Left ventricle myocardium superior (tissue), 1 donor: ENCODE results near the gene WNT8A. TPM values are rescaled to one million over a fixed set of nuclear protein-coding genes. Genes with fewer than 3 reads are reported as not detected.

Experiments used
- ATAC-seq: fragments of 200-7000 bp; cut with Tn5 transposase; one replicate; pipeline ENCODE4 v1.9.1; 2020; ENCODE audit warnings: mild to moderate bottlenecking, moderate library complexity
- DNase-seq: peaks from one replicate; pipeline ENCODE4 v3.0.0-alpha.2; 2020
- intact Hi-C: fragments of 100-400 bp; cut with micrococcal nuclease; formaldehyde crosslinking; loops from one replicate; pipeline ENCODE4 v1.11.0; 2022
- total RNA-seq: library from RNA; stranded (reverse); fragmentation: NEBNext Ultra II Directional; extraction: Animal tissue kit (Norgen Biotek cat#: 25700); gene quantifications from one replicate; pipeline ENCODE4 v1.2.1, GENCODE V29; 2021
- donor health status: DM: no; HTN: yes; CAD: no; lungs with severe emphysema.

Gene WNT8A
- total RNA-seq, 1 donor from 2014 or later = not detected

DNA sequence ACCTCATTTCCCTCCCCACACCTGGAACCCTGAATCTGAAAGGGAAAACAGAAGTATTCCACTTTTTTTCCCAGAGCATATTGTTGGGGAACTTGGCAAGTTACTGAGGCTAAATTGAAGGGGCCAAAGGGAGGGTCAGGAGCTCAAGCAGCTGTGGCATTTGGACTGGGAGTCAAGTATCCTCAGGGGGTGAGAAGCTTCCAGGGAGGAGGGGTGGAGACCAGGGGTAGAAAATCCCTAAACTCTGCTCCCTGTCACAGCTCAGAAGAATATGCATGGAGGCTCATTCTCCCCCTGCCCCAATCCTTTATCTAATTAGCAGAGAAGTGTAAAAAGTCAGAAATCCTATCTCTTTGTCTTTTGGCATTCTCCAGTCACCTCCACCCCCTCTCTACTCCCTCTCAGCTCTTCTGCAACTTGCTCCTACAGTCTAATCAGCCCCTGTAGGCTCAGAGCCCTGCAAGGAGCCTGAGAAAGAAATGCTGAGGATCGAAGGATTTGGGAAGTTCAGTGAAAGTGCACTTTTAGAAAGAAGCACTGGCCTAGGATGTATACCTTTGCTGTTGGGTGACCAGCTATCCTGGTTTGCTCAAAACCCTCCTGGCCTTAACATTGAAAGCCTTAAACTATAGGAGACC is 5.7 kb upstream of the WNT8A start:
- DNase-seq (no peak), ATAC-seq (no peak)
- intact Hi-C loops = loop anchor here (5.0 kb wide), 1 partner anchor 54 kb away; no protein-coding TSS in a partner anchor

- ATAC-seq = no peak
- no peak for DNase-seq
- intact Hi-C loops = no loop called here
Observed at GRCh38 chr5:138082033-138082432, 1.8 kb upstream of the WNT8A start.

GRCh38 chr5:138091685-138092084 is 7.9 kb downstream of the WNT8A start:
- intact Hi-C loops = no loop called here
- ATAC-seq = no peak

GRCh38 chr5:138092301-138092700 is 8.5 kb downstream of the WNT8A start:
- ATAC-seq (no peak), DNase-seq (no peak)
- intact Hi-C loops = no loop called here

More at GRCh38 chr5:138091685-138092084, 7.9 kb downstream of the WNT8A start:
- DNase-seq = no peak

- intact Hi-C loops = no loop called here
- DNase-seq (no peak), ATAC-seq (no peak)
Observed at GRCh38 chr5:138093036-138093435, 9.2 kb downstream of the WNT8A start.

GRCh38 chr5:138095100-138095907 is 11.5 kb downstream of the WNT8A start:
- no peak for DNase-seq
- intact Hi-C loops = no loop called here
- no peak for ATAC-seq

- intact Hi-C loops = no loop called here
- DNase-seq (no peak), ATAC-seq (no peak)
Observed at GRCh38 chr5:138096363-138096762, 12.5 kb downstream of the WNT8A start.

DNA sequence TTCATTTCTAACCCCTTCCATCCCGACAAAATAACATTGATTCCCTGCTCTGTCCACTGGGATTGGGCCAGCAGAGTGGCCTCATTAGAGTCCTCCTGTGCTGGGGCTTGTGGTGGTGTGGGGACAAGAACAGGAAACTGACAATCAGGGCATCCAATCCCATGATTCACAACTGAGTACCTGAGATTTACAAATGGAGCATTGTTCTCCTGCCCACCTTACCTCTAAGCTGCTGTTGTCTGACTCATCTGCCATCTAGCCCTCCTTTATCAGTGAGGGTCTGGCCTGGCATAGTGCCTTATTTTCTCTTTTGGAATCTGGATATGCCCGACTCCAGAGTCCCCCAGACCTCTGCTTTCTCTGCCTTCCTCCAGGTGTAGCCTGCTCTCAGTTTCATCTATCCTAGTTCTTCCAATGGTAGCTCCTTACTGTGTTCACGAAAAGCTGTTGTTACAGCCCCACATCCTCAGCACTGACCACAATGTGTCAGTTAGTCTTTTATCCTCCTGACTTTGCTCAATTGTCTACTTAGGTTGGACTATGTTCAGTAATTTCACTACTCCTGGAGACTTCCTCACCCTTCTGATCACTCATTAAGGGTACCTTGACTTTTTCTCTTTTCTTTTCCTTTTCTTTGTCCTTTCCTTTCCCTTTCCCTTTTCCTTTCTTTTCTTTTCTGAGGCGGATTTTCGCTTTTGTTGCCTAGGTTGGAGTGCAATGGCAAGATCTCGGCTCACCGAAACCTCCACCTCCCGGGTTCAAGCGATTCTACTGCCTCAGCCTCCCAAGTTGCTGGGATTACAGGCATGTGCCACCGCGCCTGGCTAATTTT is 13.4 kb downstream of the WNT8A start:
- DNase-seq (no peak), ATAC-seq (no peak)
- intact Hi-C loops = no loop called here

GRCh38 chr5:138102454-138103318 is 18.9 kb downstream of the WNT8A start:
- ATAC-seq (no peak), DNase-seq (no peak)
- intact Hi-C loops = no loop called here

GRCh38 chr5:138103319-138103637 is 19.4 kb downstream of the WNT8A start:
- DNase-seq = no peak
- intact Hi-C loops = no loop called here
- ATAC-seq = no peak

- intact Hi-C loops = no loop called here
- DNase-seq (no peak), ATAC-seq (no peak)
Observed at GRCh38 chr5:138105709-138106108, 21.9 kb downstream of the WNT8A start.

- intact Hi-C loops = no loop called here
- no peak for ATAC-seq
- DNase-seq = no peak
Observed at GRCh38 chr5:138107213-138107612, 23.4 kb downstream of the WNT8A start.

DNA sequence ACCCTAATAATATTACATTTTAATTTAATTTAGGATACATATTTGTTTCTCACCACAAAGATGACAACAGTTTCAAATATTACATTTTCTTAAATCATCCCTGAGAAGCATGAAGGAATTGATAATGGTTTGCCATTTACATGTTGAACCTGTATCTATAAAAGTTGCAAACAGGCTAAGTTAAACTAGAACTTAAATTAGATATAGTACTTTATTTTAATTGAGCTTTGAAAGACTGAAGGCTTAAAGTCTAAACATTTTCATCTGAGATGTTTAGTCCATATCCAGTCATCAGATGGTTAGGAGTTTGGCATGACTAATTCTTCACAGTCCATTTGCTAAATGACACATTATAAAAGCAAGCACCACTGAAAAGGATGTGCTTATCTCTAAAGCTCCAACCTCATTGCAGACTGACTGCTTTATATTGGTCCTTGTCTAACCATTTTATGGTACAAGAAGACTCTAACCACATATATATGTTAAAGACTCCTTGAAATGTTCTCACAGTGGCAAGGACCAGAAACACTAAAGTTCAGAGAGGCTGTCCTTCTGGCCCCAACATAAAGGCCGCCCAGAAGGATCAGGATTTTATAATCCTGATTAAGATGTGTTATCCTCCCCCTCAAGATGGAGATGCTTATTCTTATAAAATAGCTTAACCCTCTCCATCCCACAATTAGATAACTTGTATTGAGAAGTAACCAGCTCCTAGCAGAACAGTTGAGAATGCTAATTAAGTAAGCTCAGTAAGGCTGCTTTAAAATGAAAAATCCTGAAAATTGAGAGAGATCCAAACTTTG is 25.8 kb downstream of the WNT8A start:
- ATAC-seq (no peak), DNase-seq (no peak)
- intact Hi-C loops = no loop called here

- ATAC-seq (no peak), DNase-seq (no peak)
- intact Hi-C loops = no loop called here
Observed at GRCh38 chr5:138110266-138110963, 26.6 kb downstream of the WNT8A start.

GRCh38 chr5:138111181-138111580 is 27.3 kb downstream of the WNT8A start:
- ATAC-seq (no peak), DNase-seq (no peak)

DNA sequence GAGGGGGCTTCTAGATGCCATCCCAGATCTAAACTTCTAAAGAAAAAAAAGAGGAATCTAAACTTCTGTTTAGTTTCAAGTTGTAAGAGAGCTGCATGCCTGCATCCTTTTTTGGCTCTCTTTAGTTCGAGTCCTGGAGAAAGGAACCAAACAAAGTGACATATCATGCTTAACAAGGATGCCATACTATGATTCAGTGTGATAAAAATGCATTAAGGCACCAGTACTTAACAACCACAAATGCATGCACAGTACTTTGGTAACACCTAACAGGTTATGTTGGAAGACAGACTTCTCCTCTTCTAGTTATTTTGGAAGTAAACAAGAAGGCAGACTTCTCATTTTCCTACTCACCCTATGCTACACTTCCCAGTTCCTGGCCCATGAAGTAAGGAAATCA is 28.1 kb downstream of the WNT8A start:
- intact Hi-C loops = no loop called here
- ATAC-seq (no peak), DNase-seq (no peak)

More at GRCh38 chr5:138111181-138111580, 27.3 kb downstream of the WNT8A start:
- intact Hi-C loops = no loop called here

GRCh38 chr5:138115254-138115653 is 31.4 kb downstream of the WNT8A start:
- ATAC-seq = no peak
- DNase-seq = no peak
- intact Hi-C loops = no loop called here

- DNase-seq (no peak), ATAC-seq (no peak)
- intact Hi-C loops = no loop called here
Observed at GRCh38 chr5:138128334-138128733, 44.5 kb downstream of the WNT8A start.
